GM20431 (cell line): ENCODE measurements around the gene INPP5F.

Experiments
- in situ Hi-C: fragments of 300-500 bp; cut with MseI, MboI; formaldehyde crosslinking; loops from one replicate; pipeline ENCODE4 v1.15.0; 2020; ENCODE audit warnings: low sequenced_read_pairs; ENCODE audit not compliant: unreplicated experiment

INPP5F gene

DNA sequence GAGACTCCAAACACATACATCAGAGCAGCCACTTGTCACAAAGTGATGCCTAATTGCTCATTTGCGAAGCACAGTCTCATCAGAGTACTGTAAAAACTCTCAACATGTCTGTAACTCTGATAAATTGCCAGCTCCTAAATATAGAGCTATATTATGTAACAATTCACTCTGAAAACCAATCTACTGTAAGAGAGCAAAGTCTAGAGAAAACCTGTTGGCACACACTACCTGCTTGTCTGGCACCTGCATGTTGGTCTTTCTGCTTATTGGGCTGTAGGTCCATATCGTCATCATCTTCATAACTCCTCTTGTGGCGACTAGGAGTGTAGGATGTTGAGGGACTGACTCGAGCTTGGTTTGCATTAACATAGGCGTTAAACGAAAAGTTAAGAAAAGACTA is 127.0 kb downstream of the INPP5F start:
- in situ Hi-C loops = loop anchor here (25.0 kb wide), 1 partner anchor 166 kb away; no protein-coding TSS in a partner anchor

- in situ Hi-C loops = loop anchor here (25.0 kb wide), 1 partner anchor 166 kb away; no protein-coding TSS in a partner anchor
These were observed 127.7 kb downstream of the INPP5F start for GRCh38 chr10:119853574-119853973.

- in situ Hi-C loops = loop anchor here (25.0 kb wide), 1 partner anchor 171 kb away; no protein-coding TSS in a partner anchor
These were observed 132.2 kb downstream of the INPP5F start for GRCh38 chr10:119858063-119858462.

GRCh38 chr10:119859420-119860258 is 133.8 kb downstream of the INPP5F start:
- in situ Hi-C loops = loop anchor here (25.0 kb wide), 1 partner anchor 172 kb away; no protein-coding TSS in a partner anchor

DNA sequence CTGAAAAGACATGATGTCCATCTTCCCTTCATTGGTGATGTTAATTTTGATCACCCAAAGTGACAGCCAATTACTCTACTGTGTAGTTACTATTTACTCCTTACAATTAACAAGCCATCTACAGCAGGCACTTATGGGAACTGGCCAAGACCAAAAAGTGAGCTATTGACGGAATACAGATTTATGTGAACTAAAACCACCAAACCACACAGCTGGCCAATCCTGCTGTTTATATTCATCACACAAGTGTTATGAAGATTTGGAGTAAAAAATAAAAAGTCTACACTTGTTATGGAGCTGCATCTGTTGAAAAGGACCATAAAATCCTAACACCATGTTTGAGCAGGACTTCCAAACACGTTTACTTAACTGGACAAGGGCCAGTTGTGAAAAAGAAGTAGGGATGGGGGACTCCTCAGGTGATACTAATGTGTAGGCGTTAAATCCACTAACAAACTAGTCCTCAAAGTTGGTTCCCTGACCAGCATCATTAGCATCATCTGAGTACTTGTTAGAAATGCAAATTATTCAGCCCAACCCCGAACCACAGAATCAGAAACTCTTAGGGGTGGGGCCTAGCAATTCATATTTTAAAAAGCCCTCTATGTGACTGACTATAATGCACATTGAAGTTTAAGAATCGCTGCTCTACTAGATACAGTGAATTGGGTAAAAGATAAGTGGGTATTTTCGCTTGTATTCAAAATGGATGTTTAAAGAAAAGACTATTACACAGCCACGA is 135.2 kb downstream of the INPP5F start:
- in situ Hi-C loops = loop anchor here (25.0 kb wide), 1 partner anchor 174 kb away; no protein-coding TSS in a partner anchor

- in situ Hi-C loops = loop anchor here (25.0 kb wide), 1 partner anchor 175 kb away; no protein-coding TSS in a partner anchor
These were observed 136.7 kb downstream of the INPP5F start for GRCh38 chr10:119862524-119862923.

DNA sequence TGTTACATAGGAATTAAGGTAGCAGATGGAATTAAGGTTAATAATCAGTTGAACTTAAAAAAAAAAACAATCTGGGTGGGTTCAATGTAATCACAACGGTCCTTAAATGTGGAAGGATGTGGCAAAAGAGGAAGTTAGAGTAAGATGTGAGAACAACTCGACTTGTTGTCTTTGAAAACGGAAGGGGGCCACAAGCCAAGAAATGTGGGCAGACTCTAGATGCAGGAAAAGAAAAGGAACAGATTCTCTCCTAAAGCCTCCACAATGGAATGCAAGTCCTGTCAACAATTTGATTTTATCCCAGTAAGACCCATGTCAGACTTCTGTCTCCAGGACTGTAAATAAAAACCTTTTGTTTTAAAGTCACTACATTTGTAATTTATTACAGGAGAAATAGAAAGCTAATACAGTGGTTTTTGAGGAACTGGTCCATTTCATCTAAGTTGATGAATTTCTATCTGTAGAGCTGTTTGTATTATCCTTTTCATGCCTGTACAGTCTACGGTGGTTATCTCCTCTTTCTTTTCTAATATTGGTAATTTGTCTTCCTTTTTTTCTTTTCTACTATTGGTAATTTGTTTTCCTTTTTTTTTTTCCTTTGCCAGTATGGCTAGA is 138.2 kb downstream of the INPP5F start:
- in situ Hi-C loops = loop anchor here (25.0 kb wide), 1 partner anchor 177 kb away; no protein-coding TSS in a partner anchor

- in situ Hi-C loops = loop anchor here (25.0 kb wide), 1 partner anchor 178 kb away; no protein-coding TSS in a partner anchor
These were observed 139.9 kb downstream of the INPP5F start for GRCh38 chr10:119865699-119866240.

- in situ Hi-C loops = loop anchor here (25.0 kb wide), 1 partner anchor 180 kb away; no protein-coding TSS in a partner anchor
These were observed 141.5 kb downstream of the INPP5F start for GRCh38 chr10:119867317-119867716.

GRCh38 chr10:119869398-119869797 is 143.5 kb downstream of the INPP5F start:
- in situ Hi-C loops = loop anchor here (25.0 kb wide), 1 partner anchor 182 kb away; no protein-coding TSS in a partner anchor

DNA sequence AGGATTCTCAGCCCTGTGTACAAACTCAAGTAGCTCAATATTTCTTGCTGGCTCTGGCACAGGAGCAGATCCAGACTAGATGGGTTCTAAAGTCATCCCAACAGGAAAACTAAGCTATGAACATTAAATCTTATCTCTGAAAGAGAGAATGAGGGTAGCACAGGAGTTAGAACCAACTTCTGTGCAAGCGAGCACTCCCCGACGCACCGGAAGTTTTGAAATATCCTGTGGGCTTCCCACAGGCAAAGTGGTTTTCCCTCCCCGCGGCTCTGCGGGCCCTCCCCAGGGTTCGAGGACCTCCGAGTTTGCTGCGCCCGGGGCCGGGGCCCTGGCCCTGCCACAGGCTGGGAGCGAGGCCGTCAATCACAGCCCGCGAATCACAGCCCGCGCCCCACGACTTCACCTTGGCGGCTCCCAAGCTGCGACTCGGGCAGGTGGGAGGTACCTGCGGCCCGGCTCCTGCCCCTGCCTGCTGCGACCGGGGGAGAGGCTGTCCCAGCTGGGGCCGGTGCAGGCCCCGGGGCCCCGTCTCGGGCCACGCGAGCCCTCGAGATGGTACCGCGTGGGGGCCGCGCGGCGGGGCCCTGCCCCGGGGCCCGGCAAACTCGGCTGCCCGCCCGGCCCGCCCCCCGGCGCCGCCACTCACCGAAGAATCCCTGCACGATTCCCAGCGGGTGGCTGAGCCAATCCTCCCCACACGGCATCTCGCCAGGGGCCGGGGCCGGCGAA is 146.2 kb downstream of the INPP5F start:
- in situ Hi-C loops = loop anchor here (25.0 kb wide), 1 partner anchor 185 kb away; no protein-coding TSS in a partner anchor

- in situ Hi-C loops = loop anchor here (25.0 kb wide), 1 partner anchor 185 kb away; no protein-coding TSS in a partner anchor
These were observed 146.7 kb downstream of the INPP5F start, which contains the start of gene MCMBP for GRCh38 chr10:119872610-119872859. Gene MCMBP (minus strand): TSS chr10:119872843. CDS start chr10:119872584, 259 bp downstream.

GRCh38 chr10:119872860-119873681 is 147.2 kb downstream of the INPP5F start:
- in situ Hi-C loops = loop anchor here (25.0 kb wide), 1 partner anchor 186 kb away; no protein-coding TSS in a partner anchor

- in situ Hi-C loops = no loop called here
These were observed 152.7 kb downstream of the INPP5F start for GRCh38 chr10:119878524-119878923.
